D721Med (cell line): ENCODE measurements around the gene JOSD1.
"Not testable (repeated sequence)": the region's sequence is repeated elsewhere in the genome, so short reads cannot be mapped to it uniquely, and the experiment has no call there.

Source experiments
- DNase-seq: peaks from one replicate; pipeline ENCODE4 v3.0.0; 2011; ENCODE audit warnings: low spot score; ENCODE audit not compliant: insufficient read length
- FAIRE-seq: peaks from 2 replicates; lab custom pipeline; 2011; peaks lifted over from hg19 to GRCh38; lab: Jason Lieb, UNC
- CTCF ChIP-seq: IDR thresholded peaks from 2 replicates; pipeline ENCODE4 v1.5.1; 2012; ENCODE audit warnings: mild to moderate bottlenecking, control low read depth; ENCODE audit not compliant: insufficient read depth; ENCODE audit errors: missing control alignments

Gene JOSD1

GRCh38 chr22:38645430-38645829 is 55.3 kb downstream of the JOSD1 start:
- no peak for DNase-seq

DNA sequence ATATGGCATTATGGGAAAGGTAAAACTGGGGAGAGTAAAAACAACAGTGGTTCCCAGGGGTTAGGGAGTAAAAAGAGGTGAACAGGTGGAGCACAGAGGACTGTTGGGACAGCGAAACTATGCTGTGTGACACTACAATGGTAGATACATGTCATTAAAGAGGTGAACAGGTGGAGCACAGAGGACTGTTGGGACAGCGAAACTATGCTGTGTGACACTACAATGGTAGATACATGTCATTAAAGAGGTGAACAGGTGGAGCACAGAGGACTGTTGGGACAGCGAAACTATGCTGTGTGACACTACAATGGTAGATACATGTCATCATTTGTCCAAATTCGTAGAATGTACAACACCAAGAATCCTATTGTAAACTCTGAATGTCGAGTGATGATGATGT is 56.5 kb downstream of the JOSD1 start:
- not testable (repeated sequence) for FAIRE-seq, DNase-seq

More at GRCh38 chr22:38645430-38645829, 55.3 kb downstream of the JOSD1 start:
- FAIRE-seq, result no peak
- TF ChIP-seq CTCF, result no peak

GRCh38 chr22:38641476-38642040 is 59.2 kb downstream of the JOSD1 start:
- no peak for DNase-seq
- FAIRE-seq, result no peak
- no peak for TF ChIP-seq CTCF

- TF ChIP-seq CTCF, result no peak
- no peak for DNase-seq
- FAIRE-seq, result no peak
Observed at GRCh38 chr22:38638728-38639127, 62.0 kb downstream of the JOSD1 start.

DNA sequence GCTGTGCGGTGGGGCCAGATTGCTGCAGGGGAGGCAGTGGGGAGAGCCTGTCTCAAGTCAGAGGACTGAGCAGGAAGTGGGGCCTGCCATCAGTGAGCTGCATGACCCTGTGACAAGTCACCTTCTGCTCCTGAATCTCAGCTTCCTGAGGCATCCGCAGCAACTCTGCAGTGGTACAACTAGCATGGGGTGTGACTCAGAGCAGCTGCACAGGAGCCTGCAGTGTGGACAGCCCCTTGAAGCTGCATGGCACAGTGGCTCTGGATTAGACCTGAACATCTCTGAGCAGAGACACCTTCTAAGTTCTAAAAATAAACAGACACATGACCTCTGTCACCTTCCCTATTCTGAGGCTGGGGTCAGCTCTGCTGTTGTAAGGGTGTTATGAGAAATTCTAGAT is 62.5 kb downstream of the JOSD1 start:
- FAIRE-seq, result no peak
- no peak for DNase-seq
- no peak for TF ChIP-seq CTCF
